Hepatocyte (in vitro differentiated cells): ENCODE measurements around the gene F12. TPM values are rescaled to one million over a fixed set of nuclear protein-coding genes. Genes with fewer than 3 reads are reported as not detected.

ENCODE experiments used
- DNase-seq: peaks from one replicate; pipeline ENCODE4 v3.0.0-alpha.2; 2016; ENCODE audit warnings: low spot score
- H2AFZ ChIP-seq: fragments of 200-600 bp; sonication (generic); 2 replicates; pipeline ENCODE4 v1.6.0; 2016; ENCODE audit warnings: antibody characterized with exemption, mild to moderate bottlenecking
- H3K27ac ChIP-seq: fragments of 200-600 bp; sonication (generic); 2 replicates; pipeline ENCODE4 v1.5.1; 2016; ENCODE audit warnings: mild to moderate bottlenecking
- H3K27me3 ChIP-seq: fragments of 200-600 bp; sonication (generic); 2 replicates; pipeline ENCODE4 v1.6.1; 2016
- H3K36me3 ChIP-seq: fragments of 200-600 bp; sonication (generic); replicated peaks from 2 replicates; pipeline ENCODE4 v1.5.1; 2016; ENCODE audit warnings: low read depth; ENCODE audit not compliant: insufficient read depth
- H3K4me1 ChIP-seq: fragments of 200-600 bp; sonication (generic); 2 replicates; pipeline ENCODE4 v1.5.1; 2016; ENCODE audit warnings: mild to moderate bottlenecking, moderate library complexity; ENCODE audit not compliant: insufficient read depth
- H3K4me2 ChIP-seq: fragments of 200-600 bp; sonication (generic); 2 replicates; pipeline ENCODE4 v1.6.0; 2016
- H3K4me3 ChIP-seq: fragments of 200-600 bp; sonication (generic); 2 replicates; pipeline ENCODE4 v1.5.1; 2016; ENCODE audit warnings: mild to moderate bottlenecking
- H3K79me2 ChIP-seq: fragments of 200-600 bp; sonication (generic); 2 replicates; pipeline ENCODE4 v1.6.0; 2017; ENCODE audit warnings: mild to moderate bottlenecking
- H3K9me2 ChIP-seq: fragments of 200-600 bp; sonication (generic); replicated peaks from 2 replicates; pipeline ENCODE4 v1.6.0; 2017; ENCODE audit warnings: mild to moderate bottlenecking; ENCODE audit not compliant: insufficient read depth
- H3K9me3 ChIP-seq: fragments of 200-600 bp; sonication (generic); 2 replicates; pipeline ENCODE4 v1.5.1; 2016; ENCODE audit warnings: low read depth, mild to moderate bottlenecking
- H4K20me1 ChIP-seq: fragments of 200-600 bp; sonication (generic); 2 replicates; pipeline ENCODE4 v1.6.0; 2016; ENCODE audit warnings: mild to moderate bottlenecking; ENCODE audit not compliant: insufficient read depth, poor library complexity, severe bottlenecking
- EZH2 ChIP-seq: fragments of 200-600 bp; sonication (generic); IDR thresholded peaks from 2 replicates; pipeline ENCODE4 v1.6.1; 2016; ENCODE audit warnings: antibody characterized with exemption, mild to moderate bottlenecking, borderline replicate concordance
- EZH2phosphoT487 ChIP-seq: fragments of 200-600 bp; sonication (generic); IDR thresholded peaks from one replicate; pipeline ENCODE4 v1.6.1; 2018; ENCODE audit warnings: antibody characterized with exemption, mild to moderate bottlenecking, low read depth, moderate library complexity; ENCODE audit not compliant: unreplicated experiment, severe bottlenecking
- WGBS: methylation state at CpG from one replicate; pipeline ENCODE4 v1.1.6; 2016; ENCODE audit warnings: low lambda C conversion rate; ENCODE audit errors: missing lambda C conversion rate; 5-methylcytosine and 5-hydroxymethylcytosine counted together
- polyA plus RNA-seq: library from polyadenylated mRNA; unstranded; fragments of >200 nt; fragmentation: Nextera tagmentation; extraction: Ambion mirVana; gene quantifications from 2 replicates; pipeline ENCODE4 v1.2.1, GENCODE V29; 2016
- total RNA-seq: library from RNA; depleted of rRNA; stranded (reverse); fragments of >200 nt; gene quantifications from 2 replicates; pipeline ENCODE4 v1.2.3, GENCODE V29; 2014
- TF ChIP-seq, protein P1 (sequence below): fragments of 200-600 bp; sonication (generic); IDR thresholded peaks from 2 replicates; pipeline ENCODE4 v1.5.1; 2016; ENCODE audit warnings: antibody characterized with exemption, mild to moderate bottlenecking; ENCODE audit not compliant: poor library complexity

F12 gene
- total and polyA plus RNA-seq, 2 experiments from 2014 or later = 18.2 to 46.6 TPM

DNA sequence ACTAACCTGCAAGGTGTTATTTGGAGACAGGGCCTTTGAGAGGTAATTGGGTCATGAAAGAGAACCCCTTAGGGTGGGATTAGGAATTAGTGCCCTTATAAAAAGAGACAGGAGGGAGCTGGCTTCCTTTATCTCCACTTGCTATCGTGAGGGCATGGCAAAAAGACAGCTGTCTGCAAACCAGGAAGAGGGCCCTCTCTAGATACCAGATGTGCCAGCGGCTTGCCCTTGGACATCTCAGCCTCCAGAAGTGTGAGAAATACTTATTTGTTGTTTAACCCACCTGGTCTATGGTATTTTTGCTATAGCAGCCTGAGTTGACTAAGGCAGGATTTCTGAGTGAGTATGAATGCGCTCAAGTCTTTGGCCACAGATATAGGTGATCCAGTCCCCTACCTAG lies 52.6 kb downstream of the F12 start:
- Histone ChIP-seq H2AFZ (no peak overlapping the region), H3K9me2 (no peaks in the 10 kb centered on the region), H3K9me3 (no peaks in the 10 kb centered on the region), H3K27me3 (no peaks in the 10 kb centered on the region), H4K20me1 (no peaks in the 10 kb centered on the region), H3K79me2 (no peaks in the 10 kb centered on the region), H3K4me2 (no peak overlapping the region), H3K36me3 (no peaks in the 10 kb centered on the region), H3K4me1 (peaks cover 4% of the 10 kb centered on the region), H3K4me3 (no peak overlapping the region), H3K27ac (no peak overlapping the region)
- no peak for DNase-seq
- TF ChIP-seq EZH2 = no peak
- TF ChIP-seq, protein P1, sequence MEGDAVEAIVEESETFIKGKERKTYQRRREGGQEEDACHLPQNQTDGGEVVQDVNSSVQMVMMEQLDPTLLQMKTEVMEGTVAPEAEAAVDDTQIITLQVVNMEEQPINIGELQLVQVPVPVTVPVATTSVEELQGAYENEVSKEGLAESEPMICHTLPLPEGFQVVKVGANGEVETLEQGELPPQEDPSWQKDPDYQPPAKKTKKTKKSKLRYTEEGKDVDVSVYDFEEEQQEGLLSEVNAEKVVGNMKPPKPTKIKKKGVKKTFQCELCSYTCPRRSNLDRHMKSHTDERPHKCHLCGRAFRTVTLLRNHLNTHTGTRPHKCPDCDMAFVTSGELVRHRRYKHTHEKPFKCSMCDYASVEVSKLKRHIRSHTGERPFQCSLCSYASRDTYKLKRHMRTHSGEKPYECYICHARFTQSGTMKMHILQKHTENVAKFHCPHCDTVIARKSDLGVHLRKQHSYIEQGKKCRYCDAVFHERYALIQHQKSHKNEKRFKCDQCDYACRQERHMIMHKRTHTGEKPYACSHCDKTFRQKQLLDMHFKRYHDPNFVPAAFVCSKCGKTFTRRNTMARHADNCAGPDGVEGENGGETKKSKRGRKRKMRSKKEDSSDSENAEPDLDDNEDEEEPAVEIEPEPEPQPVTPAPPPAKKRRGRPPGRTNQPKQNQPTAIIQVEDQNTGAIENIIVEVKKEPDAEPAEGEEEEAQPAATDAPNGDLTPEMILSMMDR = no peak
- no peak for TF ChIP-seq EZH2phosphoT487
- 72% methylated on average over 3 of the region's 3 CpGs for WGBS

DNA sequence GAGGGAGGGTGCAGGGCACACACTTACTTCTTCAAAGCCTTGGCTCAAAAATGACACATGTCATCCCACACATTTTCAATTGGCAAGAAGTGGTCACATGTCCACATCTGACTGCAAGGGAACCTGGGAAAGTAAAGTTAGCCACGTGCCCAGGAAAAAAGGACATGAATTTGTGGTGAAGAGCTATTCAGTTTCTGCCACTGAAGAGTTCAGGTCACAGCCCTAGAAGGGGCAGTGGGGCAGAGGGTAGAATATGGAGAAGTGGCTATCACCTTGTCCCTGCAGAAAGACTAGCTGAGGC lies 53.5 kb downstream of the F12 start:
- Histone ChIP-seq H3K27ac (no peak overlapping the region), H3K9me3 (no peaks in the 10 kb centered on the region), H3K79me2 (peaks cover 5% of the 10 kb centered on the region), H4K20me1 (no peaks in the 10 kb centered on the region), H3K4me2 (no peak overlapping the region), H3K9me2 (no peaks in the 10 kb centered on the region), H2AFZ (no peak overlapping the region), H3K36me3 (no peaks in the 10 kb centered on the region), H3K27me3 (no peaks in the 10 kb centered on the region), H3K4me1 (peaks cover 4% of the 10 kb centered on the region), H3K4me3 (no peak overlapping the region)
- DNase-seq = no peak
- WGBS = 32% methylated on average over 1 of the region's 1 CpG
- TF ChIP-seq, protein P1 = no peak
- no peak for TF ChIP-seq EZH2phosphoT487
- TF ChIP-seq EZH2 = no peak

DNA sequence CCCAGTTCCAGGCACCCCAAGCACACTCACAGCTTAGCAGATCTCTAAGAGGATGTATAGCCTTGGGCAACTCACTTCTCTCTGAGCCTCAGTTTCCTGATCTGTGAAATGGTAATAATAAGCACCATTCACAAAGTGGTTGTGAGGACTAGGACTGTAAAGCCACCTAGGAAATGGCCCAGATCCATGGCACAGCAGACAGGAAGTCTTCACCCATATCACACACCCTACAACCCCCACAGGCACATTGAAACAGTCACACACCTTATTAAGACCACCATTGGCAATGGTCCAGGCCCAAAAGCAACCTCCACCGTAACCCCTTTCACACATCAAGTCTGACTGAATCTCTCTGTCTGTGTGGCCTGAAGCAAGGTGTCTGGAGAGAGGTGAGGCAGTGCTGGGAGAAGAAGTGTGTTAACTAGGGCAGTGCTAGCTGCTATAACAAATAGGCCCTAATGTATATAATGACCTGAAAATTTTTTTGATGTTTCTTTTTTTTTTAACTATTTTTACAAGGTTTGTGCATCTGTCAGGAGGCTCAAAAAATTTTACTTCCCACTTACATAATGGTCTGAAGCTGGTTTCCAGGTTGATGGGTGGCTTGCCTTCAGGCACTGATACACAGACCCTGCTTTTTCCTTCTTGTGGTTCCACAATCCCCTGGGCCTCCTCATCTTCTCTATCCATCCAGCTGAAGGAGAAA lies 54.0 kb downstream of the F12 start:
- Histone ChIP-seq H3K9me2 (no peaks in the 10 kb centered on the region), H4K20me1 (peaks cover under 1% of the 10 kb centered on the region), H3K9me3 (no peaks in the 10 kb centered on the region), H3K27me3 (no peaks in the 10 kb centered on the region), H3K36me3 (no peaks in the 10 kb centered on the region), H2AFZ (no peak overlapping the region), H3K4me3 (no peak overlapping the region), H3K4me2 (no peak overlapping the region), H3K79me2 (peaks cover 10% of the 10 kb centered on the region), H3K27ac (no peak overlapping the region), H3K4me1 (peaks cover 8% of the 10 kb centered on the region)
- no peak for DNase-seq
- TF ChIP-seq, protein P1 = no peak
- TF ChIP-seq EZH2 = no peak
- TF ChIP-seq EZH2phosphoT487 = no peak
- 93% methylated on average over 1 of the region's 1 CpG for WGBS

DNA sequence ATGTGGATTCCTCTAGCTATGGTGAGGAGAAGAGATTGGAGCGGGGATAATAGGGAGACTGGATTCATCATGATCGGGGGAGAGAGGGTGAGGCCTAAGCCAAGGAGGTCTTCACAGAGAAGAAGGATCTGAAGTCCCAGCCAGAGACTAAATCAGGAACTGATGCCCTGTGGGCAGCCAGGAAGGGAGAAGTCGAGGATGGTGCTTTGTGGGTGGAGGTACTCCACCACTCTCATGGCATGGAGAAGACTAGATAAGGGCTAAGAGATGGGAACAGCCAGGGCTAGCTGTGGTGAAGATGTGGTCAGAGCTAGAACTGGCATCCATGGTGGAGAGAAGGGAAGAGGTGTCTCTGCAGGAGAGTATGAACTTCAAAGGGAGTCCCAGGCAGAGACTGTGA lies 54.7 kb downstream of the F12 start:
- H3K4me3 ChIP-seq = no peak overlapping the region
- peaks cover 6% of the 10 kb centered on the region for H4K20me1 ChIP-seq
- TF ChIP-seq, protein P1 = no peak
- no peak for DNase-seq
- H3K4me1 ChIP-seq = peaks cover 10% of the 10 kb centered on the region
- peak overlapping the region; percentile 69 for H3K27ac ChIP-seq
- H3K9me2 ChIP-seq = no peaks in the 10 kb centered on the region
- 94% methylated on average over 3 of the region's 3 CpGs for WGBS
- no peaks in the 10 kb centered on the region for H3K36me3 ChIP-seq
- H3K4me2 ChIP-seq = no peak overlapping the region
- no peaks in the 10 kb centered on the region for H3K27me3 ChIP-seq
- H2AFZ ChIP-seq = no peak overlapping the region
- peaks cover 16% of the 10 kb centered on the region for H3K79me2 ChIP-seq
- no peaks in the 10 kb centered on the region for H3K9me3 ChIP-seq
